ENCODE results near the gene ABI2.

Gene ABI2

GRCh38 chr2:203441463-203441862 lies 113.3 kb downstream of the ABI2 start:
- H3K4me3 ChIP-seq (ENCODE audit: low read length) = no peak overlapping the region
- H3K4me1 ChIP-seq (ENCODE audit: control insufficient read depth, insufficient read depth, low read length) = no peaks in the 10 kb centered on the region
- H3K36me3 ChIP-seq (ENCODE audit: control insufficient read depth, insufficient read depth, low read length) = peaks cover 9% of the 10 kb centered on the region
- no peak overlapping the region for H3K9ac ChIP-seq (ENCODE audit: low read length)
- no peak overlapping the region for H3K27ac ChIP-seq (ENCODE audit: low read depth, low read length)
- no peaks in the 10 kb centered on the region for H3K27me3 ChIP-seq (ENCODE audit: control insufficient read depth, insufficient read depth, low read length)

GRCh38 chr2:203442463-203442862 lies 114.3 kb downstream of the ABI2 start:
- H3K36me3 ChIP-seq (ENCODE audit: control insufficient read depth, insufficient read depth, low read length) = peaks cover 11% of the 10 kb centered on the region
- H3K27me3 ChIP-seq (ENCODE audit: control insufficient read depth, insufficient read depth, low read length) = no peaks in the 10 kb centered on the region
- H3K4me1 ChIP-seq (ENCODE audit: control insufficient read depth, insufficient read depth, low read length) = no peaks in the 10 kb centered on the region

DNA sequence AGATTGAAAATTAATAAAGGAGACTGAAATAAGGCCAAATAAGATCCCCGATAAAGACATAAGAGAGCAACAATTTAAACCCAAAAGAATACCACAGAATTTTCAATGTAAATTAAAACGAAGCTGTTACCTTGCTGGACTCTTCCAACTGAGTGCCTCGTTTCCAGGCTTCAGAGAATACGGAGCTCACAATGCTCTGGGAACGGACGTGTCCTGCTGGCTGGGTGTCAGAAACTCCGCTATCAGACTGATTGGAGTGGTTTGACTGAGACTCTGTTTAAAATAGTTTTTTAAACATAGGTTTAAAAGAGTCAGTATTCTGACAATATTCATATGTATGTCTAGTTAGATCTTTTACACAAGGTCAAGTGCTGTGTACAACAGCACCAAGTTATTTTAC lies 116.5 kb downstream of the ABI2 start:
- H3K4me3 ChIP-seq (ENCODE audit: low read length) = no peak overlapping the region
- no peaks in the 10 kb centered on the region for H3K27me3 ChIP-seq (ENCODE audit: control insufficient read depth, insufficient read depth, low read length)
- no peaks in the 10 kb centered on the region for H3K4me1 ChIP-seq (ENCODE audit: control insufficient read depth, insufficient read depth, low read length)
- H3K36me3 ChIP-seq (ENCODE audit: control insufficient read depth, insufficient read depth, low read length) = peaks cover 6% of the 10 kb centered on the region
- H3K9ac ChIP-seq (ENCODE audit: low read length) = no peak overlapping the region
- no peak overlapping the region for H3K27ac ChIP-seq (ENCODE audit: low read depth, low read length)

More at GRCh38 chr2:203442463-203442862, 114.3 kb downstream of the ABI2 start:
- H3K9ac ChIP-seq (ENCODE audit: low read length) = no peak overlapping the region
- no peak overlapping the region for H3K4me3 ChIP-seq (ENCODE audit: low read length)
- no peak overlapping the region for H3K27ac ChIP-seq (ENCODE audit: low read depth, low read length)

- no peak overlapping the region for H3K27ac ChIP-seq (ENCODE audit: low read depth, low read length)
- peaks cover 6% of the 10 kb centered on the region for H3K36me3 ChIP-seq (ENCODE audit: control insufficient read depth, insufficient read depth, low read length)
- H3K9ac ChIP-seq (ENCODE audit: low read length) = no peak overlapping the region
- no peaks in the 10 kb centered on the region for H3K4me1 ChIP-seq (ENCODE audit: control insufficient read depth, insufficient read depth, low read length)
- H3K4me3 ChIP-seq (ENCODE audit: low read length) = no peak overlapping the region
- no peaks in the 10 kb centered on the region for H3K27me3 ChIP-seq (ENCODE audit: control insufficient read depth, insufficient read depth, low read length)
Measured at GRCh38 chr2:203446071-203446481, 117.9 kb downstream of the ABI2 start.

GRCh38 chr2:203446780-203447179 lies 118.6 kb downstream of the ABI2 start:
- no peaks in the 10 kb centered on the region for H3K4me1 ChIP-seq (ENCODE audit: control insufficient read depth, insufficient read depth, low read length)
- H3K4me3 ChIP-seq (ENCODE audit: low read length) = no peak overlapping the region
- no peak overlapping the region for H3K9ac ChIP-seq (ENCODE audit: low read length)
- H3K27me3 ChIP-seq (ENCODE audit: control insufficient read depth, insufficient read depth, low read length) = no peaks in the 10 kb centered on the region
- H3K36me3 ChIP-seq (ENCODE audit: control insufficient read depth, insufficient read depth, low read length) = peaks cover 5% of the 10 kb centered on the region
- H3K27ac ChIP-seq (ENCODE audit: low read depth, low read length) = no peak overlapping the region

- Histone ChIP-seq H3K36me3 (ENCODE audit: control insufficient read depth, insufficient read depth, low read length) (peaks cover 2% of the 10 kb centered on the region), H3K4me3 (ENCODE audit: low read length) (no peak overlapping the region), H3K9ac (ENCODE audit: low read length) (no peak overlapping the region), H3K27me3 (ENCODE audit: control insufficient read depth, insufficient read depth, low read length) (no peaks in the 10 kb centered on the region), H3K4me1 (ENCODE audit: control insufficient read depth, insufficient read depth, low read length) (no peaks in the 10 kb centered on the region), H3K27ac (ENCODE audit: low read depth, low read length) (no peak overlapping the region)
Measured at GRCh38 chr2:203450561-203450960, 122.4 kb downstream of the ABI2 start.

DNA sequence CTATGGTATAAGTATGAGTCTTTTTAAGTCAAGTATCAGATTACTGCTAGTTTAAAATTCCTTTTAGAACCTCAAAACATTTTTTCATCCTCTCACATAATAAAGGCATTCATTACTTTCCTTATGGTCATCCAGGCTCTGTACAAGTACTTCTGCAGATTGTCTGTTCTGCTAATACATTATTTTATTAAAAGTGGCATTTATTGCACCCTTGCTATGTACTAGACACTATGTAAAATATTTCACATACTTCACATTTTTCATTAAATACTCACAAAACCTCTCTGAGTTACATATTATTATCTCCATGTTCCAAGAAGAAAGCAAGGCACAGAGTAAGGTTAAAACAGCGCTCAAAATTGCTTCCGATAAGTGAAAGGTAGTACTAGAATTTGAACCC lies 122.8 kb downstream of the ABI2 start:
- H3K9ac ChIP-seq (ENCODE audit: low read length) = no peak overlapping the region
- H3K4me1 ChIP-seq (ENCODE audit: control insufficient read depth, insufficient read depth, low read length) = no peaks in the 10 kb centered on the region
- H3K36me3 ChIP-seq (ENCODE audit: control insufficient read depth, insufficient read depth, low read length) = peaks cover 2% of the 10 kb centered on the region
- H3K27me3 ChIP-seq (ENCODE audit: control insufficient read depth, insufficient read depth, low read length) = no peaks in the 10 kb centered on the region
- H3K27ac ChIP-seq (ENCODE audit: low read depth, low read length) = no peak overlapping the region
- no peak overlapping the region for H3K4me3 ChIP-seq (ENCODE audit: low read length)

DNA sequence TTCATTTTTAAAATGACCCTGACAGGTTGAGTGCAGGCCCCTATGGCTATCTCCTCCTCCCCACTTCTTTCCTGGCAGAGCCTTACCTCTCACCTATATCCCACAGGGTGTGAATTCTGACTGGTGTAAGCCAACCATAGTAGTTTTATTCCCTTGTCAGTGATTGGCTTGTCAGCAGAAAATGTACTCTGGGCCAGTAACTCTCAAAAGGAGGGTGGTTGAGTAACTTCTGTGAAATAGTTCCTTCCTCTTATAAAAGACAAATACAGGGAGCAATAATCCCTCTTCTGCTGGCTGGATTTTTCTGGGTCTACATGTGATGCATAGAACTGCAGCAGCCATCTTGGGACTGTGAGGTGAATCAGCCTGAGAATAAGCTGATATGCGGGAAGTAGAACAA lies 123.5 kb downstream of the ABI2 start:
- Histone ChIP-seq H3K36me3 (ENCODE audit: control insufficient read depth, insufficient read depth, low read length) (peaks cover 2% of the 10 kb centered on the region), H3K27me3 (ENCODE audit: control insufficient read depth, insufficient read depth, low read length) (no peaks in the 10 kb centered on the region), H3K9ac (ENCODE audit: low read length) (no peak overlapping the region), H3K4me3 (ENCODE audit: low read length) (no peak overlapping the region), H3K4me1 (ENCODE audit: control insufficient read depth, insufficient read depth, low read length) (no peaks in the 10 kb centered on the region), H3K27ac (ENCODE audit: low read depth, low read length) (no peak overlapping the region)

GRCh38 chr2:203453858-203454451 lies 125.8 kb downstream of the ABI2 start:
- no peak overlapping the region for H3K4me3 ChIP-seq (ENCODE audit: low read length)
- H3K4me1 ChIP-seq (ENCODE audit: control insufficient read depth, insufficient read depth, low read length) = no peaks in the 10 kb centered on the region
- H3K27me3 ChIP-seq (ENCODE audit: control insufficient read depth, insufficient read depth, low read length) = no peaks in the 10 kb centered on the region
- no peak overlapping the region for H3K27ac ChIP-seq (ENCODE audit: low read depth, low read length)
- H3K36me3 ChIP-seq (ENCODE audit: control insufficient read depth, insufficient read depth, low read length) = no peaks in the 10 kb centered on the region
- no peak overlapping the region for H3K9ac ChIP-seq (ENCODE audit: low read length)

- Histone ChIP-seq H3K27me3 (ENCODE audit: control insufficient read depth, insufficient read depth, low read length) (no peaks in the 10 kb centered on the region), H3K36me3 (ENCODE audit: control insufficient read depth, insufficient read depth, low read length) (no peaks in the 10 kb centered on the region), H3K4me3 (ENCODE audit: low read length) (no peak overlapping the region), H3K9ac (ENCODE audit: low read length) (no peak overlapping the region), H3K27ac (ENCODE audit: low read depth, low read length) (no peak overlapping the region), H3K4me1 (ENCODE audit: control insufficient read depth, insufficient read depth, low read length) (no peaks in the 10 kb centered on the region)
Measured at GRCh38 chr2:203455209-203455608, 127.0 kb downstream of the ABI2 start.

DNA sequence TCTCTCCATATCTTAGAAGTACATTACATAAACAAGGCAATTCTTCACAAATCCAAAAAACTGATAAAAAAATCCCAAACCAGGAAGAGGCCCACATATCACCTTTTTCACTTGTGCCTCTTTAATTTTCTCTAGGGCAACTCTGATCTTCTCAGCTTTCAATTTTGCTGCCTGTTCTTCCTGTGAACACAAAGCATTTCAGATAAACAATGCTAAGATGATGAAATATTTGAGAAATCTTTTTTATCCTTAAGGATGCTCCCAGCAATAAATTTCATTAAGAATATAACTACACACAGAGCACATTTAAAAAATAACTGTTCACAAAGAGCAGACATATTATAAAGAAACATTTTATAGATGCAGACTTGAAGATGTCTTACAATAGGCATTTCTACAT lies 133.6 kb downstream of the ABI2 start:
- Histone ChIP-seq H3K9ac (ENCODE audit: low read length) (no peak overlapping the region), H3K4me3 (ENCODE audit: low read length) (no peak overlapping the region), H3K4me1 (ENCODE audit: control insufficient read depth, insufficient read depth, low read length) (no peaks in the 10 kb centered on the region), H3K27ac (ENCODE audit: low read depth, low read length) (no peak overlapping the region), H3K36me3 (ENCODE audit: control insufficient read depth, insufficient read depth, low read length) (no peaks in the 10 kb centered on the region), H3K27me3 (ENCODE audit: control insufficient read depth, insufficient read depth, low read length) (no peaks in the 10 kb centered on the region)

GRCh38 chr2:203462308-203462707 lies 134.1 kb downstream of the ABI2 start:
- H3K4me1 ChIP-seq (ENCODE audit: control insufficient read depth, insufficient read depth, low read length) = no peaks in the 10 kb centered on the region
- H3K36me3 ChIP-seq (ENCODE audit: control insufficient read depth, insufficient read depth, low read length) = no peaks in the 10 kb centered on the region
- H3K27ac ChIP-seq (ENCODE audit: low read depth, low read length) = no peak overlapping the region

DNA sequence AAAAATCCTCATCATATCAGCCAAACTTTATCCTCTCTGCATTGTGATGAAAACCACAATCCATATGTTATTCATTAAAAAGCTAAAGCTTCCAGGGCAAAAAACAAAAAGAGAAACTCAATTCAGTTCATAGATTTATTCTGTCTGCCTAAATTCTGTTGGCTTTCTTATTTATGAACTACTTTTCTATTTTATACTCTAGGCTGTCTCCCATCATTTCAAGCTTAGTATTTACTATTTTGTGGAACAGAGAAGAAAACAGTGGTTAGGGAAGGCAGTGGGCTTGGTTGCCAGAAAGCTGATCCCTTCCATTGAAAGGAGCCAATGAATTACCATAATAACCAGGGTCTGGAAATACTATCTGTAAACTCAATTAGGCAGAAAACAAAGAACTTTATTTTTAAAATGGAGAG lies 135.1 kb downstream of the ABI2 start:
- no peaks in the 10 kb centered on the region for H3K27me3 ChIP-seq (ENCODE audit: control insufficient read depth, insufficient read depth, low read length)
- H3K4me1 ChIP-seq (ENCODE audit: control insufficient read depth, insufficient read depth, low read length) = no peaks in the 10 kb centered on the region
- H3K9ac ChIP-seq (ENCODE audit: low read length) = no peak overlapping the region
- H3K36me3 ChIP-seq (ENCODE audit: control insufficient read depth, insufficient read depth, low read length) = no peaks in the 10 kb centered on the region
- no peak overlapping the region for H3K4me3 ChIP-seq (ENCODE audit: low read length)
- no peak overlapping the region for H3K27ac ChIP-seq (ENCODE audit: low read depth, low read length)

More at GRCh38 chr2:203462308-203462707, 134.1 kb downstream of the ABI2 start:
- Histone ChIP-seq H3K4me3 (ENCODE audit: low read length) (no peak overlapping the region), H3K9ac (ENCODE audit: low read length) (no peak overlapping the region), H3K27me3 (ENCODE audit: control insufficient read depth, insufficient read depth, low read length) (no peaks in the 10 kb centered on the region)

Data from rectal smooth muscle tissue (tissue), 1 donor.